ENCODE measurements around the gene MAP3K15. TPM values are rescaled to one million over a fixed set of nuclear protein-coding genes. Genes with fewer than 3 reads are reported as not detected.

MAP3K15 gene
- total RNA-seq, 1 donor from 2014 or later, result 2.1 TPM

GRCh38 chrX:19370061-19370460, 145.2 kb downstream of the MAP3K15 start:
- H3K9me3 ChIP-seq (ENCODE audit: insufficient read depth, low read depth, low read length), result no peaks in the 10 kb centered on the region
- no peak overlapping the region for H3K4me3 Mint-ChIP-seq (ENCODE audit: unreplicated experiment)
- peaks cover 3% of the 10 kb centered on the region for H3K4me1 ChIP-seq (ENCODE audit: insufficient read depth, low read length)
- H3K4me1 Mint-ChIP-seq (ENCODE audit: low read depth, unreplicated experiment), result peaks cover 8% of the 10 kb centered on the region
- DNase-seq (ENCODE audit: low read depth) (peak; percentile 38), FAIRE-seq (peak; percentile 94)
- H2AFZ ChIP-seq (ENCODE audit: low read depth, low read length), result no peak overlapping the region
- H3K27me3 ChIP-seq (ENCODE audit: insufficient read depth, low read length), result no peaks in the 10 kb centered on the region
- H3K36me3 ChIP-seq (ENCODE audit: insufficient read depth, low read length), result no peaks in the 10 kb centered on the region
- no peaks in the 10 kb centered on the region for H3K36me3 Mint-ChIP-seq (ENCODE audit: low read depth, unreplicated experiment)
- no peak overlapping the region for H3K4me3 ChIP-seq (ENCODE audit: insufficient read depth, low read depth, low read length)
- TF ChIP-seq CTCF (IDR thresholded peaks at IDR 0.05; ENCODE audit: insufficient read depth, low read depth, low read length) (no peak), EZH2 (IDR thresholded peaks at IDR 0.05; ENCODE audit: insufficient read depth, low read length) (no peak)
- H3K27ac ChIP-seq (ENCODE audit: low read depth, low read length), result no peak overlapping the region
- H3K9me3 Mint-ChIP-seq (ENCODE audit: unreplicated experiment), result no peaks in the 10 kb centered on the region
- H4K20me1 ChIP-seq (ENCODE audit: insufficient read depth, low read length), result no peaks in the 10 kb centered on the region
- H3K9ac ChIP-seq (ENCODE audit: low read length), result no peak overlapping the region
- H3K27ac Mint-ChIP-seq (ENCODE audit: unreplicated experiment), result peak overlapping the region; percentile 47
- H3K27me3 Mint-ChIP-seq (ENCODE audit: low read depth, unreplicated experiment), result no peaks in the 10 kb centered on the region
- H3K79me2 ChIP-seq (ENCODE audit: insufficient read depth, low read length), result no peaks in the 10 kb centered on the region
- H3K4me2 ChIP-seq (ENCODE audit: low read length), result no peak overlapping the region

GRCh38 chrX:19368576-19368975, 146.7 kb downstream of the MAP3K15 start:
- Histone ChIP-seq H3K36me3 (ENCODE audit: insufficient read depth, low read length) (no peaks in the 10 kb centered on the region), H3K27me3 (ENCODE audit: insufficient read depth, low read length) (no peaks in the 10 kb centered on the region), H3K9ac (ENCODE audit: low read length) (no peak overlapping the region), H3K79me2 (ENCODE audit: insufficient read depth, low read length) (no peaks in the 10 kb centered on the region), H2AFZ (ENCODE audit: low read depth, low read length) (no peak overlapping the region), H3K4me1 (ENCODE audit: insufficient read depth, low read length) (peaks cover 3% of the 10 kb centered on the region), H3K9me3 (ENCODE audit: insufficient read depth, low read depth, low read length) (no peaks in the 10 kb centered on the region), H3K4me3 (ENCODE audit: insufficient read depth, low read depth, low read length) (no peak overlapping the region), H3K4me2 (ENCODE audit: low read length) (peak overlapping the region; percentile 30), H4K20me1 (ENCODE audit: insufficient read depth, low read length) (no peaks in the 10 kb centered on the region), H3K27ac (ENCODE audit: low read depth, low read length) (no peak overlapping the region)
- no peak for TF ChIP-seq EZH2 (IDR thresholded peaks at IDR 0.05; ENCODE audit: insufficient read depth, low read length)
- TF ChIP-seq CTCF (IDR thresholded peaks at IDR 0.05; ENCODE audit: insufficient read depth, low read depth, low read length), result no peak
- H3K27ac Mint-ChIP-seq (ENCODE audit: unreplicated experiment), result no peak overlapping the region
- FAIRE-seq (no peak), DNase-seq (ENCODE audit: low read depth) (peak; percentile 12)
- peaks cover 10% of the 10 kb centered on the region for H3K4me1 Mint-ChIP-seq (ENCODE audit: low read depth, unreplicated experiment)
- no peaks in the 10 kb centered on the region for H3K27me3 Mint-ChIP-seq (ENCODE audit: low read depth, unreplicated experiment)
- no peaks in the 10 kb centered on the region for H3K36me3 Mint-ChIP-seq (ENCODE audit: low read depth, unreplicated experiment)
- H3K4me3 Mint-ChIP-seq (ENCODE audit: unreplicated experiment), result no peak overlapping the region
- no peaks in the 10 kb centered on the region for H3K9me3 Mint-ChIP-seq (ENCODE audit: unreplicated experiment)

- Histone ChIP-seq H4K20me1 (ENCODE audit: insufficient read depth, low read length) (no peaks in the 10 kb centered on the region), H3K27me3 (ENCODE audit: insufficient read depth, low read length) (no peaks in the 10 kb centered on the region)
- no peak overlapping the region for H3K4me3 Mint-ChIP-seq (ENCODE audit: unreplicated experiment)
Observed at GRCh38 chrX:19361701-19362100, 153.6 kb downstream of the MAP3K15 start.

More at GRCh38 chrX:19361701-19362100, 153.6 kb downstream of the MAP3K15 start:
- Mint-ChIP-seq H3K4me1 (ENCODE audit: low read depth, unreplicated experiment) (peaks cover 12% of the 10 kb centered on the region), H3K9me3 (ENCODE audit: unreplicated experiment) (no peaks in the 10 kb centered on the region), H3K27ac (ENCODE audit: unreplicated experiment) (peak overlapping the region; percentile 34), H3K27me3 (ENCODE audit: low read depth, unreplicated experiment) (no peaks in the 10 kb centered on the region), H3K36me3 (ENCODE audit: low read depth, unreplicated experiment) (peaks cover 4% of the 10 kb centered on the region)
- Histone ChIP-seq H3K36me3 (ENCODE audit: insufficient read depth, low read length) (peaks cover 6% of the 10 kb centered on the region), H3K9me3 (ENCODE audit: insufficient read depth, low read depth, low read length) (no peaks in the 10 kb centered on the region), H3K4me2 (ENCODE audit: low read length) (no peak overlapping the region), H2AFZ (ENCODE audit: low read depth, low read length) (no peak overlapping the region), H3K27ac (ENCODE audit: low read depth, low read length) (no peak overlapping the region), H3K9ac (ENCODE audit: low read length) (no peak overlapping the region), H3K79me2 (ENCODE audit: insufficient read depth, low read length) (no peaks in the 10 kb centered on the region), H3K4me1 (ENCODE audit: insufficient read depth, low read length) (no peaks in the 10 kb centered on the region), H3K4me3 (ENCODE audit: insufficient read depth, low read depth, low read length) (no peak overlapping the region)
- FAIRE-seq (peak; percentile 94), DNase-seq (ENCODE audit: low read depth) (no peak)
- no peak for TF ChIP-seq EZH2 (IDR thresholded peaks at IDR 0.05; ENCODE audit: insufficient read depth, low read length)
- no peak for TF ChIP-seq CTCF (IDR thresholded peaks at IDR 0.05; ENCODE audit: insufficient read depth, low read depth, low read length)
